Thoracic aorta (tissue), 2 donors: ENCODE measurements around the gene CHRNA7. TPM values are rescaled to one million over a fixed set of nuclear protein-coding genes. Genes with fewer than 3 reads are reported as not detected.
"Not testable (repeated sequence)": the region's sequence is repeated elsewhere in the genome, so short reads cannot be mapped to it uniquely, and the experiment has no call there.

Source experiments
- ATAC-seq: fragments of 150-250 bp; one replicate; pipeline ENCODE4 v1.8.0; 2017; ENCODE audit warnings: low read depth; ENCODE audit not compliant: insufficient number of reproducible peaks, low FRiP score
- DNase-seq: peaks from one replicate; pipeline ENCODE4 v3.0.0-alpha.2; 2020; ENCODE audit warnings: low spot score
- H3K27ac ChIP-seq, 2 donors: fragments of 200-600 bp; sonication (generic); 1 replicate in 1 of 2; 2 replicates in 1 of 2; pipeline ENCODE4 v1.5.1; 2016; ENCODE audit warnings: mild to moderate bottlenecking in 2 of 2, moderate library complexity in 2 of 2
- H3K27me3 ChIP-seq: fragments of 200-600 bp; sonication (generic); replicated peaks from 2 replicates; pipeline ENCODE4 v1.6.0; 2016; ENCODE audit warnings: mild to moderate bottlenecking; ENCODE audit not compliant: insufficient read depth
- H3K36me3 ChIP-seq: fragments of 200-600 bp; sonication (generic); one replicate; pipeline ENCODE4 v1.5.1; 2016
- H3K4me1 ChIP-seq, 2 donors: fragments of 200-600 bp; sonication (generic); 1 replicate in 1 of 2; 2 replicates in 1 of 2; pipeline versions ENCODE4 v1.5.1 to v1.6.0; 2016; ENCODE audit warnings: low read depth in 2 of 2, mild to moderate bottlenecking in 1 of 2; ENCODE audit not compliant: control insufficient read depth in 1 of 2
- H3K4me3 ChIP-seq: fragments of 200-600 bp; sonication (generic); 2 replicates; pipeline ENCODE4 v1.5.1; 2016; ENCODE audit warnings: mild to moderate bottlenecking
- H3K9me3 ChIP-seq: fragments of 200-600 bp; sonication (generic); 2 replicates; pipeline ENCODE4 v1.5.1; 2016
- total RNA-seq, 2 donors: library from RNA; depleted of rRNA; stranded (reverse); fragments of >200 nt; gene quantifications; one replicate each; pipeline versions ENCODE4 v1.1.0 to v1.2.3, GENCODE V29; 2016

Gene CHRNA7
- total RNA-seq, 2 donors from 2014 or later: 0.95 to 1.9 TPM

DNA sequence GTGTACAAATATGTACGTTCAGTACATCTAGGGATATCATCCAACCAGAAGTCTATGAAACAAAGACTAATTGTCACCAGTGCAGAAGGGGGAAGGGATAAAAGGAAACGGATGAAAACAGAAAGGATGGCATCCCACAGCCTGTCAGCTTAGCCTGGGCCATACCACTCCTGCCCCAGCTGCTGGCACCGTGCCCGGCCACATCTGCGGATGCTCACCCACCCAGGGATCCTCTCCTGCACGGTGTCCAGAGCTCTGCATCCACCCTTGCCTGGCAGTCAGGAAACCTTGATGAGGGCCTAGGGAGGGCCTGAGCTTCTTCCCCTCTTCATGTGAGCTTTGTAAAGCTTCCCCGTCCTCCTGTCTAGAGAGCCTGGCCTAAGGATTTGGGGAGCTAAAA, 133.8 kb downstream of the CHRNA7 start:
- ATAC-seq, DNase-seq, H3K36me3 ChIP-seq, H3K4me1 ChIP-seq, H3K27ac ChIP-seq, H3K4me3 ChIP-seq, H3K9me3 ChIP-seq, H3K27me3 ChIP-seq: not testable (repeated sequence)

DNA sequence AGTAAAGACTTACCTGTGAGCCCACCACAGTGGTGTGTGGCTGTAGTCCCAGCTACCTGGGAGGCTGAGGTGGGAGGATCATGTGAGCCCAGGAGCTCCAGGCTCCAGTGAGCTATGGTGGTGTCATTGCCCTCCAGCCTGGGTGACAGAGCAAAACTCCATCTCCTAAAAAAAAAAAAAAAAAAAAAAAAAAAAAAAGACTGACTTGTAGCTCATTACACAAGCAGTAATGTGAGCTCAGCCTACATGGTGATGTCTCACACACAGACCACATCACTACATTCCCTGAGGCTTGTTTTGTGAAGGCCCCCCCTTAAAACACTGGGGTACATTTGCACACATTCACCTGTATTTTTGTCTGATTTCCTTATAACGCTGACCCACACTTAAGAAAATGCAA, 134.4 kb downstream of the CHRNA7 start:
- H3K27me3 ChIP-seq, DNase-seq, H3K36me3 ChIP-seq, H3K4me1 ChIP-seq, H3K9me3 ChIP-seq, ATAC-seq, H3K4me3 ChIP-seq, H3K27ac ChIP-seq: not testable (repeated sequence)

DNA sequence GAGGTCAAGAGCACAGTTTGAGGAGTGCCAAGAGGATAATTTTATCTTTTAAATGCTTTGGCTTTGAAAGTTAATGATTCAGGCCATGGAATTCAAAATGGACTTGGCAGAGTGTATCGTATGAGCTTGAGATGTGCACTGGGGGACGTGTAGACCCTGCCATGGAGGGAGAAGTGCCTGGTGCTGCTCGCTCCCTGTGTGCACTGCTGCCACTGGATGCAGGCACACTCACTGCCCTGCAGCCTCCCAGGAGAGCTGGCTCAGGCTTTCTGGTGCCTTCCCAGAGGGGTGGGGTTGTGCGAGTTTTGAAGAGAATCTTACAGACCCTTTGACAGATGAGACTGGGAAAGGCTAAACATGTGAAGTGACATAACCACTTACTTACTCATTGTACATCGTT, 135.5 kb downstream of the CHRNA7 start:
- not testable (repeated sequence) for H3K9me3 ChIP-seq, H3K4me3 ChIP-seq, H3K4me1 ChIP-seq, H3K27me3 ChIP-seq, H3K36me3 ChIP-seq, ATAC-seq, DNase-seq, H3K27ac ChIP-seq

DNA sequence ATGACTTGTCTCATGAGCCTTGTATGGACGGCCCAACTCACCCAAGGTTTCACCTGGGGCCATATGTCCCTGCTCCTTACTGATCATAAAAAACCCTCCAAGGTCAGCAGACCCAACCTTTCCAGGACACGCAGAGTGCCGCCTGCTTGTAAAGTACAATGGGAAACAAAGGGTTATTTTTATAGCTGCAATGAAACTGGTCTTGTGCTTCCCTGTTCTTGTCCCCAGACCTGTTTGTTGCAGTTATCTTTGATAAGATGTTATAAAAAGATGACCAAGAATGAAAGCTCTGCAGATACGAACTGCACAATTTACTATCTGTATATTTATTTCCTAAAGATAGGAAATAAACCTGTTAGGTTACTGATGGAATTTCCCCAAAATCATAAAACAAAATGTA, 136.0 kb downstream of the CHRNA7 start:
- H3K4me3 ChIP-seq, DNase-seq, H3K4me1 ChIP-seq, ATAC-seq, H3K9me3 ChIP-seq, H3K27me3 ChIP-seq, H3K27ac ChIP-seq, H3K36me3 ChIP-seq: not testable (repeated sequence)

DNA sequence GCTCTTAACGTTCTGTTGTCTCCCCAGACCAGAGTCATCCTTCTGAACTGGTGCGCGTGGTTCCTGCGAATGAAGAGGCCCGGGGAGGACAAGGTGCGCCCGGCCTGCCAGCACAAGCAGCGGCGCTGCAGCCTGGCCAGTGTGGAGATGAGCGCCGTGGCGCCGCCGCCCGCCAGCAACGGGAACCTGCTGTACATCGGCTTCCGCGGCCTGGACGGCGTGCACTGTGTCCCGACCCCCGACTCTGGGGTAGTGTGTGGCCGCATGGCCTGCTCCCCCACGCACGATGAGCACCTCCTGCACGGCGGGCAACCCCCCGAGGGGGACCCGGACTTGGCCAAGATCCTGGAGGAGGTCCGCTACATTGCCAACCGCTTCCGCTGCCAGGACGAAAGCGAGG, 137.6 kb downstream of the CHRNA7 start:
- H3K4me1 ChIP-seq, ATAC-seq, DNase-seq, H3K9me3 ChIP-seq, H3K4me3 ChIP-seq, H3K27me3 ChIP-seq, H3K36me3 ChIP-seq, H3K27ac ChIP-seq: not testable (repeated sequence)

DNA sequence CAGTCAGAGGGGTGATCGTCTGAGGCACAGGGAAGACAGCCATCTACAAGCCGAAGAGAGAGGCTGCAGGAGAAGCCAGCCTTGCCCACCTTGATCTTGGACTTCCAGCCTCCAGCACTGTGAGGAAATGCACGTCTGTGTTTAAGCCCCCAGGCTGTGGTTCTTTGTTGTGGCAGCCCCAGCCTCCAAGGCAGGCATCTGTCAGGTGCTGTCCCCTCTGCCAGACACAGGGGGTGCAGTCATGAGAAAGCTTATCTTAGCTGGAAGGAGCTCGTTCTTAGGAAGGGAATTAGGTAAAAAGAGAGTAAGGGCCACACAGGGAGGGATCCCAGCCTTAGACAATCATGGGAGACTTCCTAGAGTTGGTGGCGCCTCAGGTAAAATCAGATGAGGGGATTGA, 150.3 kb downstream of the CHRNA7 start:
- not testable (repeated sequence) for ATAC-seq, H3K36me3 ChIP-seq, H3K27me3 ChIP-seq, H3K27ac ChIP-seq, H3K9me3 ChIP-seq, DNase-seq, H3K4me3 ChIP-seq, H3K4me1 ChIP-seq

DNA sequence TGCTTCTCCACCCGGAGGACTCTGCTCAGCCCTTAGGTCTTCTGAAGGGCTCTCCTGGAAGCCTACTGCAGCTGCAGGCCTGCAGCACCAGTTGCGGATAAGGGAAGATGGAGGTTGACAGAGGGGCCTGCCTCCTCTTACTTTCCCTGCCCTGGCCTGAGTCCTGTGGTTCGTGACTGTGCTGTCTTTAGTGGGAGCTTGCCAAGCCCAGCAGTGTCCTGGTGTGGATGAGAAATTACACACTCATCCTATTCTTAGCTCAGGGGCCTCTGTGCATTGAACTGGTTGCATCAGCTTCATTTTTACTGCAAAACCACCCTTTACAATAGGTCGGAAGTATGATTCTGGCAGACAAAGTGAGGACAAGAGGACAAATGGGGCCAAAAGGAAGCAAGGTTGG, 163.5 kb downstream of the CHRNA7 start:
- H3K4me3 ChIP-seq, ATAC-seq, H3K36me3 ChIP-seq, H3K9me3 ChIP-seq, H3K4me1 ChIP-seq, H3K27me3 ChIP-seq, H3K27ac ChIP-seq, DNase-seq: not testable (repeated sequence)

DNA sequence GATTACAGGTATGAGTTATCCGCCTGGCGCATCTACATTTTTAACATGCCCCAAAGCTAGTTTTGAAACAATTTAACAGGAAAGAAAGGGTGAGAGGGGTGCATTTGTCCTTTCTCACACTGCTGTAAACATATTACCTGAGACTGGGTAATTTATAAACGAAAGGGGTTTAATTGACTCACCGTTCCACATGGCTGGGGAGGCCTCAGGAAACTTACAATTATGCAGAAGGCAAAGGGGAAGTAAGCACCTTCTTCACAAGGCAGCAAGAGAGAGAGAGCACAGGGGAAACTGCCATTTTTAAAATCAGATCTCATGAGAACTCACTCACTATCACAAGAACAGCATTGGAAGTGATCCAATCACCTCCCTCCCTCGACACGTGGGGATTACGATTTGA, 165.9 kb downstream of the CHRNA7 start:
- H3K9me3 ChIP-seq, H3K27me3 ChIP-seq, H3K4me1 ChIP-seq, ATAC-seq, H3K36me3 ChIP-seq, DNase-seq, H3K27ac ChIP-seq, H3K4me3 ChIP-seq: not testable (repeated sequence)

DNA sequence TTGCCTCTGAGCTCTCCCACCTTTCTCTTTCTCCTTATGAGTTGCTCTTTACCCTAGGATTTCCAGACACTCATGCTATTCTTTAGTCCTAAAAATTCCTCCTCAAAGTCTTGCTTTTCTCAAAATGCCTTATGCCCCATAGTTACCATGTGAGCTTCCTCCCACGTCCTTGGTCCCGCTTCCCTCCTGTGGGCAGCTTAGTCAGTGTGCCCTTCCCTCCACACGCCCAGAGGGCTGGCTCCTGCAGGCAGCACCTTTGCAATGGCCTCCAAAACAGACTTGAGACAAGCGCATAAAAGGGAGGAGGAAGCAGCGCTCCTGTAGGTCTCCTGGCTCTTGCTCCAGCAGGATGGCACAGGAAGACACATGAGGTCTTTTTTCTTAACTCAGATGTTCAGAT, 168.6 kb downstream of the CHRNA7 start:
- not testable (repeated sequence) for H3K27me3 ChIP-seq, H3K4me1 ChIP-seq, H3K4me3 ChIP-seq, H3K9me3 ChIP-seq, H3K36me3 ChIP-seq, DNase-seq, H3K27ac ChIP-seq, ATAC-seq

DNA sequence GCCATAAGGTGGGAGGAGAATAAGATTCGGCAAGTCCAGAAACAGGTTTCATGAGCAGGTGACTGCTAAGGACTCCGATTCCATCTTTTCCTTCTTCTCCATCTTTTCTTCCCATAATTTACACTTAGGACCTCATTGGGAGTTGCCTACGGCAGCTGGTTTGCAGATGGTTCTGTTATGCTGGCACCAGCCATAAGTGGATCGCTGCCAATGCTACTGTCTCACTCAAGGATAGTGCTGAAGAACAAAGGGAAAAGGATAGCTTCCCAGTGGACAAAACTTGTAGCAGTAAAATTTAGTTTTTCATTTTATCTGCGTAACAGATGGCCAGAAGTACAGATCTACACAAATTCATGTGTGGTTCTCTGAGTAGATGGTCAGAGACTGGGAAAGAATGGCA, 178.8 kb downstream of the CHRNA7 start:
- not testable (repeated sequence) for H3K36me3 ChIP-seq, H3K27ac ChIP-seq

More for the DNA sequence above, 178.8 kb downstream of the CHRNA7 start:
- not testable (repeated sequence) for ATAC-seq, H3K9me3 ChIP-seq, H3K4me3 ChIP-seq, DNase-seq, H3K4me1 ChIP-seq, H3K27me3 ChIP-seq
